HepG2 (cell line): ENCODE results near the gene KIF13A. TPM values are rescaled to one million over a fixed set of nuclear protein-coding genes. Genes with fewer than 3 reads are reported as not detected.
"Not testable (repeated sequence)": the region's sequence is repeated elsewhere in the genome, so short reads cannot be mapped to it uniquely, and the experiment has no call there.

Experiments used
- ATAC-seq: fragments of 200-7000 bp; cut with Tn5 transposase; 3 replicates; pipeline ENCODE4 v1.9.1; 2020; ENCODE audit warnings: mild to moderate bottlenecking, moderate library complexity
- BruUV-seq: library from RNA; stranded (reverse); fragments of 400-500 nt; replicated peaks from 2 replicates; lab custom pipeline; 2021; lab: Mats Ljungman, UMichigan
- CTCF ChIA-PET: fragments of 300-600 bp; formaldehyde crosslinking; extraction: SDS; loops from one replicate; lab custom pipeline; 2021; ENCODE audit warnings: low total read pairs, inconsistent platforms, low intra/inter-chr PET ratio; lab: Yijun Ruan, JAX
- POLR2A ChIA-PET: fragments of 350-600 bp; sonication (Branson Sonifier 250); formaldehyde crosslinking; loops from one replicate; lab custom pipeline; 2020; ENCODE audit warnings: antibody characterized with exemption, inconsistent platforms; lab: Yijun Ruan, JAX
- DNase-seq: peaks from one replicate; pipeline ENCODE4 v3.0.0-alpha.2; 2015; ENCODE audit warnings: low spot score
- FAIRE-seq: peaks from 3 replicates; lab custom pipeline; 2011; peaks lifted over from hg19 to GRCh38; lab: Jason Lieb, UNC
- H2AFZ ChIP-seq: one replicate; pipeline ENCODE4 v1.6.1; 2011; ENCODE audit warnings: low read length, inconsistent platforms
- H3K27ac ChIP-seq: fragments of 300-600 bp; 3 replicates; pipeline ENCODE4 v1.8.0; 2011; ENCODE audit warnings: mixed run types, mild to moderate bottlenecking, mixed read lengths, low read length, inconsistent platforms; ENCODE audit not compliant: insufficient read depth; ENCODE audit errors: extremely low read length
- H3K27me3 ChIP-seq, 2 experiments: fragments of 200-600 bp in 1 of 2; 2 replicates in 1 of 2; 3 replicates in 1 of 2; pipeline versions ENCODE4 v1.6.0 to v1.8.0; 2011; ENCODE audit warnings: low read length in 2 of 2, mild to moderate bottlenecking in 2 of 2, moderate library complexity in 2 of 2, inconsistent platforms in 1 of 2; ENCODE audit not compliant: insufficient read depth in 2 of 2, control insufficient read depth in 1 of 2
- H3K36me3 ChIP-seq, 2 experiments: fragments of 200-600 bp in 1 of 2; replicated peaks in 1 of 2; 2 replicates in 1 of 2; 3 replicates in 1 of 2; pipeline versions ENCODE4 v1.5.1 to v1.8.0; 2011; ENCODE audit warnings: low read length in 2 of 2, inconsistent platforms in 1 of 2; ENCODE audit not compliant: insufficient read depth in 2 of 2, control insufficient read depth in 1 of 2
- H3K4me1 ChIP-seq: 2 replicates; pipeline ENCODE4 v1.5.1; 2012; ENCODE audit warnings: low read length, inconsistent platforms; ENCODE audit not compliant: insufficient read depth
- H3K4me2 ChIP-seq: 2 replicates; pipeline ENCODE4 v1.6.0; 2011; ENCODE audit warnings: low read depth, low read length, inconsistent platforms
- H3K4me3 ChIP-seq, 3 experiments: fragments of 200-600 bp in 1 of 3; sonication (generic), shearing (Covaris generic) in 1 of 3; replicated peaks in 1 of 3; 2 replicates each; pipeline ENCODE4 v1.5.1; 2011 to 2016; ENCODE audit warnings: low read length in 3 of 3, inconsistent platforms in 2 of 3, low read depth in 2 of 3, mild to moderate bottlenecking in 2 of 3, control low read depth in 1 of 3, mixed read lengths in 1 of 3; ENCODE audit not compliant: insufficient read depth in 1 of 3
- H3K79me2 ChIP-seq: one replicate; pipeline ENCODE4 v1.6.1; 2011; ENCODE audit warnings: low read length, inconsistent platforms; ENCODE audit not compliant: insufficient read depth
- H3K9ac ChIP-seq: 2 replicates; pipeline ENCODE4 v1.6.0; 2011; ENCODE audit warnings: mild to moderate bottlenecking, low read depth, low read length, inconsistent platforms; ENCODE audit not compliant: insufficient read depth
- H3K9me3 ChIP-seq: 2 replicates; pipeline ENCODE4 v1.5.1; 2012; ENCODE audit warnings: mild to moderate bottlenecking, low read length
- H4K20me1 ChIP-seq: 2 replicates; pipeline ENCODE4 v1.6.0; 2011; ENCODE audit warnings: inconsistent platforms, mild to moderate bottlenecking, low read length, moderate library complexity; ENCODE audit not compliant: insufficient read depth
- CENPBD1 ChIP-seq: sonication (generic); formaldehyde crosslinking; IDR thresholded peaks from 2 replicates; pipeline ENCODE4 v1.8.0; 2022; ENCODE audit warnings: missing genetic modification reagents, low read depth, mild to moderate bottlenecking, borderline replicate concordance
- RFXANK ChIP-seq: IDR thresholded peaks from 2 replicates; pipeline ENCODE4 v1.6.1; 2016
- SMYD3 ChIP-seq: sonication (generic); formaldehyde crosslinking; IDR thresholded peaks from 2 replicates; pipeline ENCODE4 v1.8.1; 2023; ENCODE audit warnings: mild to moderate bottlenecking, missing genetic modification reagents
- WGBS: methylation state at CpG from one replicate; pipeline ENCODE4 v1.1.6; 2017; ENCODE audit warnings: low lambda C conversion rate; 5-methylcytosine and 5-hydroxymethylcytosine counted together
- in situ Hi-C: cut with HindIII; loops from 2 replicates; pipeline ENCODE4 v1.10.0; 2017; ENCODE audit warnings: low pct_unique_long_range_greater_than_20kb; ENCODE audit not compliant: extremely low pct_ligation_motif_present
- intact Hi-C: fragments of 100-400 bp; cut with micrococcal nuclease; formaldehyde crosslinking; loops from one replicate; pipeline ENCODE4 v1.10.0; 2022; ENCODE audit not compliant: unreplicated experiment
- polyA plus RNA-seq, 8 experiments: library from polyadenylated mRNA; depleted of rRNA in 3 of 8; stranded (reverse) in 7 of 8; unstranded in 1 of 8; fragments of >200 nt; fragmentation: Illumina TruSeq in 4 of 8; extraction: Trizol in 4 of 8; gene quantifications; 2 replicates each; pipeline versions ENCODE4 v1.2.1 to v1.2.3, GENCODE V29; 2011 to 2016; ENCODE audit warnings: low read depth in 4 of 8, missing spikeins in 1 of 8, mixed read lengths in 1 of 8; ENCODE audit not compliant: insufficient read depth in 1 of 8
- total RNA-seq, 5 experiments: library from RNA; depleted of rRNA; stranded (reverse); fragments of >200 nt; fragmentation: Illumina TruSeq; extraction: Trizol; gene quantifications; 2 replicates each; pipeline ENCODE4 v1.2.3, GENCODE V29; 2016; ENCODE audit warnings: low read depth in 1 of 5

The KIF13A gene
- total and polyA plus RNA-seq, 2 of the 13 experiments (the other 11 are each of a cell fraction or from before 2014, with no cell fraction given): 21.1 to 37.2 TPM

DNA sequence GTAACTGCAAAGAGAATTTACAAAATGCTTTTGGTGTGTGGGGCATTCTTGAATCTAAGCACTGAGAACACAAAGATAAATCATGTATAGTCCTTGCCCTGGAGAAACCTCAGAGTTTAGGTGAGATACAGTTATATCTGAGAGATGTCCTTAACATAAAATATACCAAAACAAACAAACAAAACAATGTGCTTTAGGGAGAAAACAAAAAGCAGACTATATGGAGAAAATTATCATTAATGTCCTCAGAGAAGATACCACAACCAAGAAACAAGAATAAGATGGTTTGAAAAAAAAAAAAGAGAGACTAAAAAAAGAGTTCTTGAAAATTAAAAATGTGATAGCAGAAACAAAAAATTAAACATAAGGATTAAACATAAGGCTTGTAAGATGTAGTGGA lies 8.0 kb downstream of the KIF13A start:
- Histone ChIP-seq H3K9me3 (no peaks in the 10 kb centered on the region), H3K79me2 (peaks cover 22% of the 10 kb centered on the region), H3K27ac (no peak overlapping the region), H3K4me3 (no peak overlapping the region), H4K20me1 (0 out of 2 replicates have a peak, but pooled peaks cover 6% of the 10 kb centered on the region), H3K4me2 (no peak overlapping the region), H3K4me1 (peaks cover 15% of the 10 kb centered on the region), H3K36me3 (peaks cover 1 to 6% of the 10 kb centered on the region in 2 experiments; a peak in 3 of 5 replicates), H3K9ac (no peak overlapping the region), H2AFZ (no peak overlapping the region), H3K27me3 (no peaks in the 10 kb centered on the region)
- BruUV-seq: no TSS peak
- ATAC-seq: no peak
- DNase-seq: no peak
- TF ChIP-seq CENPBD1 (CRISPR knock-in tag): no peak
- no peak for TF ChIP-seq SMYD3 (CRISPR knock-in tag)
- no peak for TF ChIP-seq RFXANK (CRISPR knock-in tag)
- FAIRE-seq: no peak
- CTCF ChIA-PET: no interaction called here
- in situ Hi-C loops (no loop called here), intact Hi-C loops (no loop called here)
- POLR2A ChIA-PET: no interaction called here

- H3K4me3 ChIP-seq, CTCF ChIA-PET, BruUV-seq, H3K4me2 ChIP-seq, H3K9ac ChIP-seq, H3K27me3 ChIP-seq, intact Hi-C loops, in situ Hi-C loops, POLR2A ChIA-PET, H3K27ac ChIP-seq, DNase-seq, H3K36me3 ChIP-seq, H2AFZ ChIP-seq, H3K9me3 ChIP-seq, ATAC-seq, H4K20me1 ChIP-seq, FAIRE-seq: not testable (repeated sequence)
- peaks cover 11% of the 10 kb centered on the region for H3K4me1 ChIP-seq
- H3K79me2 ChIP-seq: peaks cover 42% of the 10 kb centered on the region
- WGBS: 100% methylated on average over 17 of the region's 36 CpGs
Measured at GRCh38 chr6:17976258-17976657, 11.2 kb downstream of the KIF13A start.
